K562 (cell line): ENCODE data around the gene ZDHHC20.

Experiments used
- BHLHE40 ChIP-seq: IDR thresholded peaks from 2 replicates; pipeline ENCODE4 v1.6.1; 2011; ENCODE audit warnings: low read length, improper control_type of control experiment
- FOXA3 ChIP-seq, 2 experiments: fragments of 450-650 bp in 1 of 2; sonication (generic) in 1 of 2; formaldehyde crosslinking; IDR thresholded peaks in 1 of 2; conservative IDR thresholded peaks in 1 of 2; 2 replicates each; pipeline versions ENCODE4 v1.4.0 to v1.8.0; 2020 to 2022; ENCODE audit warnings: mild to moderate bottlenecking in 2 of 2, missing genetic modification reagents in 1 of 2
- KDM4B ChIP-seq, 2 experiments: fragments of 450-650 bp in 1 of 2; sonication (generic) in 1 of 2; IDR thresholded peaks; 2 replicates each; pipeline ENCODE4 v1.6.1; 2016 to 2017; ENCODE audit warnings: borderline replicate concordance in 2 of 2, antibody characterized with exemption in 1 of 2, low read depth in 1 of 2, mild to moderate bottlenecking in 1 of 2
- MEIS2 ChIP-seq: fragments of 450-650 bp; IDR thresholded peaks from 2 replicates; pipeline ENCODE4 v1.6.1; 2014; ENCODE audit warnings: mild to moderate bottlenecking; ENCODE audit not compliant: partially characterized antibody
- SP2 ChIP-seq: IDR thresholded peaks from 2 replicates; pipeline ENCODE4 v1.6.1; 2011; ENCODE audit warnings: mild to moderate bottlenecking, low read depth, low read length, moderate library complexity; ENCODE audit not compliant: poor library complexity, severe bottlenecking; ENCODE audit errors: extremely low read depth
- TOE1 ChIP-seq, 2 experiments: fragments of 450-650 bp in 1 of 2; sonication (generic) in 1 of 2; formaldehyde crosslinking in 1 of 2; IDR thresholded peaks; 2 replicates each; pipeline versions ENCODE4 v1.7.1 to v1.8.0; 2016 to 2022; ENCODE audit warnings: borderline replicate concordance in 2 of 2, mild to moderate bottlenecking in 2 of 2, antibody characterized with exemption in 1 of 2, inconsistent platforms in 1 of 2, low read depth in 1 of 2, missing genetic modification reagents in 1 of 2, moderate library complexity in 1 of 2
- WHSC1 ChIP-seq: IDR thresholded peaks from one replicate; pipeline ENCODE4 v1.6.1; 2012; ENCODE audit warnings: low read length, control low read depth, inconsistent platforms
- TF ChIP-seq, protein P1 (sequence below): sonication (generic); formaldehyde crosslinking; IDR thresholded peaks from 2 replicates; pipeline ENCODE4 v1.9.0; 2022; ENCODE audit warnings: mild to moderate bottlenecking, missing genetic modification reagents
- TF ChIP-seq, protein P2 (sequence below): fragments of 250-450 bp; sonication (Bioruptor Pico); IDR thresholded peaks from 2 replicates; pipeline ENCODE4 v1.4.0; 2020

DNA sequence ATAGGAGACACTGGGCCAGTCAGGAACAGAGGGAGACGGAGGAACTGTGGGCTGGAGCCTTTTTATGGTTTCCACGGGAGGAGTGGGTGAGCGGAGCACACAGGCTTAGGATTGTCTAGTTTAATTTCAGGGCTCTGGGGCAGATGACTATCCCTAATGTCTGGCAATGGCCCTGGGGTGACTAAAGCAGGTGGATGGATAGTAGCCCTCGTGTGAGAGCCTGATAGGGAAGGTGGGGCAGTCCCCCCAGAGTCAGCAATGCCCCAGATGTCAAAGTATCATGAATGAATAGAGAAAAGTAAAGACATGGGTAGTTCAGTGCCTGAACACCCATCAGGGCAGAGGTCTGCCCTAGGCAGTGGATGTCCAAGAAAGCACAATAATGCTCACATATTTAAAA is 94.2 kb downstream of the ZDHHC20 start:
- TF ChIP-seq MEIS2 (no peak), KDM4B (IDR thresholded peaks at IDR 0.05; ENCODE audit: borderline replicate concordance in 2 of 2, low read depth in 1 of 2) (no peak), SP2 (no peak), TOE1 (IDR thresholded peaks at IDR 0.05; ENCODE audit: borderline replicate concordance) (no peak), TOE1 (CRISPR knock-in tag; IDR thresholded peaks at IDR 0.05; ENCODE audit: borderline replicate concordance, low read depth) (no peak), BHLHE40 (no peak), FOXA3 (CRISPR knock-in tag; conservative IDR thresholded peaks at IDR 0.05 in 1 of 2, IDR thresholded peaks at IDR 0.05 in 1 of 2) (no peak), WHSC1 (no peak)
- TF ChIP-seq, protein P1, sequence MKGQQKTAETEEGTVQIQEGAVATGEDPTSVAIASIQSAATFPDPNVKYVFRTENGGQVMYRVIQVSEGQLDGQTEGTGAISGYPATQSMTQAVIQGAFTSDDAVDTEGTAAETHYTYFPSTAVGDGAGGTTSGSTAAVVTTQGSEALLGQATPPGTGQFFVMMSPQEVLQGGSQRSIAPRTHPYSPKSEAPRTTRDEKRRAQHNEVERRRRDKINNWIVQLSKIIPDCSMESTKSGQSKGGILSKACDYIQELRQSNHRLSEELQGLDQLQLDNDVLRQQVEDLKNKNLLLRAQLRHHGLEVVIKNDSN (CRISPR knock-in tag), result no peak
- TF ChIP-seq, protein P2, sequence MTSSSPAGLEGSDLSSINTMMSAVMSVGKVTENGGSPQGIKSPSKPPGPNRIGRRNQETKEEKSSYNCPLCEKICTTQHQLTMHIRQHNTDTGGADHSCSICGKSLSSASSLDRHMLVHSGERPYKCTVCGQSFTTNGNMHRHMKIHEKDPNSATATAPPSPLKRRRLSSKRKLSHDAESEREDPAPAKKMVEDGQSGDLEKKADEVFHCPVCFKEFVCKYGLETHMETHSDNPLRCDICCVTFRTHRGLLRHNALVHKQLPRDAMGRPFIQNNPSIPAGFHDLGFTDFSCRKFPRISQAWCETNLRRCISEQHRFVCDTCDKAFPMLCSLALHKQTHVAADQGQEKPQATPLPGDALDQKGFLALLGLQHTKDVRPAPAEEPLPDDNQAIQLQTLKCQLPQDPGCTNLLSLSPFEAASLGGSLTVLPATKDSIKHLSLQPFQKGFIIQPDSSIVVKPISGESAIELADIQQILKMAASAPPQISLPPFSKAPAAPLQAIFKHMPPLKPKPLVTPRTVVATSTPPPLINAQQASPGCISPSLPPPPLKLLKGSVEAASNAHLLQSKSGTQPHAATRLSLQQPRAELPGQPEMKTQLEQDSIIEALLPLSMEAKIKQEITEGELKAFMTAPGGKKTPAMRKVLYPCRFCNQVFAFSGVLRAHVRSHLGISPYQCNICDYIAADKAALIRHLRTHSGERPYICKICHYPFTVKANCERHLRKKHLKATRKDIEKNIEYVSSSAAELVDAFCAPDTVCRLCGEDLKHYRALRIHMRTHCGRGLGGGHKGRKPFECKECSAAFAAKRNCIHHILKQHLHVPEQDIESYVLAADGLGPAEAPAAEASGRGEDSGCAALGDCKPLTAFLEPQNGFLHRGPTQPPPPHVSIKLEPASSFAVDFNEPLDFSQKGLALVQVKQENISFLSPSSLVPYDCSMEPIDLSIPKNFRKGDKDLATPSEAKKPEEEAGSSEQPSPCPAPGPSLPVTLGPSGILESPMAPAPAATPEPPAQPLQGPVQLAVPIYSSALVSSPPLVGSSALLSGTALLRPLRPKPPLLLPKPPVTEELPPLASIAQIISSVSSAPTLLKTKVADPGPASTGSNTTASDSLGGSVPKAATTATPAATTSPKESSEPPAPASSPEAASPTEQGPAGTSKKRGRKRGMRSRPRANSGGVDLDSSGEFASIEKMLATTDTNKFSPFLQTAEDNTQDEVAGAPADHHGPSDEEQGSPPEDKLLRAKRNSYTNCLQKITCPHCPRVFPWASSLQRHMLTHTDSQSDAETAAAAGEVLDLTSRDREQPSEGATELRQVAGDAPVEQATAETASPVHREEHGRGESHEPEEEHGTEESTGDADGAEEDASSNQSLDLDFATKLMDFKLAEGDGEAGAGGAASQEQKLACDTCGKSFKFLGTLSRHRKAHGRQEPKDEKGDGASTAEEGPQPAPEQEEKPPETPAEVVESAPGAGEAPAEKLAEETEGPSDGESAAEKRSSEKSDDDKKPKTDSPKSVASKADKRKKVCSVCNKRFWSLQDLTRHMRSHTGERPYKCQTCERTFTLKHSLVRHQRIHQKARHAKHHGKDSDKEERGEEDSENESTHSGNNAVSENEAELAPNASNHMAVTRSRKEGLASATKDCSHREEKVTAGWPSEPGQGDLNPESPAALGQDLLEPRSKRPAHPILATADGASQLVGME (CRISPR knock-in tag), result no peak
